GM19193 (cell line): ENCODE data around the gene PCP4L1.

Experiments used
- POLR2A ChIP-seq: IDR thresholded peaks from 4 replicates; pipeline ENCODE4 v1.6.1; 2011; ENCODE audit not compliant: insufficient read depth, insufficient read length; ENCODE audit errors: extremely low read depth

PCP4L1 gene

GRCh38 chr1:161297415-161297814 is 38.9 kb downstream of the PCP4L1 start:
- no peak for TF ChIP-seq POLR2A

DNA sequence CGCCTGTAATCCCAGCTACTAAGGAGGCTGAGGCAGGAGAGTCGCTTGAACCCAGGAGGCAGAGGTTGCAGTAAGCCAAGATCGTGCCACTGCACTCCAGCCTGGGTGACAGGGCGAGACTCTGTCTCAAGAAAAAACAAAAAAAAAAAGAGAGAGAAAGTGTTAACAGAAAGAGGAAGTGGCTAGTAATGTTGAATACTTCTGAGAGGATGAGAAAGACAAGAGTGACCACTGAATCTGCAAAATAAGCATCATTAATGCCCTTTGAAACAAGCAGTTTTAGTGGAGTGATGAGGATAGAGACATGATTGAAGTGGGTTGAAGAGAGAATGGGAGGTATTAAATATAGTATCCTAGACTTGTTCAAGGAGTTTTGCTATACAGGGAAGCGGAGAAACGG is 39.6 kb downstream of the PCP4L1 start:
- TF ChIP-seq POLR2A, result no peak

- TF ChIP-seq POLR2A, result no peak
These were observed 40.8 kb downstream of the PCP4L1 start for GRCh38 chr1:161299347-161299746.

GRCh38 chr1:161300478-161300877 is 41.9 kb downstream of the PCP4L1 start:
- TF ChIP-seq POLR2A, result no peak

DNA sequence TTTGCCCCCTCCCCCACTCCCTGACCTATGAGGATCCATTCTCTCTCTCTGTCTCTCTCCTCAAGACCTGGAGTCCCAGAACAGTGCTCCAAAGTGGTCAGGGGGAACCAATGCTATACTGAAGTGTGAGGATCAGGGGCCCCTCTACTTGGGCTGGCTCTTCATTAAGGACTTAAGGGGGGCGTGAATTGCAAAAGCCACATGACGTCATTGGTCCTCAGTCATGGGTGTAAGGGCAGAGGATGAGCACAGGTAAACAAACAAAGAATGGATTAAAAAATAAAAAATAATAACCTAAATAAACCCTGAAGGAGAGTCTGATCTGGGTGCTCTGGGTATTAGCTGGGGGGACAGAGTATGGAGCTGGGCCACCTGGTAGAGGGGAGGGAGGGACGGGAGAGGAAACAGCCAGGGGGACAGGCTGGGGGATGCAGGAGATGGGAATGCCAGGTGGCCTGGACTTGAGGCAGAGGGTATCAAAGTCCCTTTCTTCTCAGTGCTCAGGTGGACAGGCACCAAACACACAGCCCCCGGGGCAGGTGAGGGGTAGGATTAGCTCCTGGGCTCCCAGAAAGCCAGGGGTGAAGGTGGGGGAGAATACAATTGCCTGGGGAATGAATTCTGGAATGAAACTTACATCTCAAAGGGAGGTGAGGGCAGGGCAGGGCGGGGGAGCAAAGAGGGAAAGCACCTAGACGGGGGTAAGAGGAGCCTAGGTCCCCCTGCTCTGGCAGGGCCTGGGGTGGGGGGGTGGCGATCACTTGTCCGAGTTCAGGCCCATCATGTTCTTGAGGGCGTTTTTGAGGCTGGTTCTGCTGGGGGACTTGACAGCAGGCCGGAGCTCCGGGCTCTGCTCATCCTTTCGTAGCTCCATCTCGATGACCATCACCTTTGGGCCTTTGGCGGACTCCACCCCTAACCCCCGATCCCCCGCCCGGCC is 46.7 kb downstream of the PCP4L1 start:
- no peak for TF ChIP-seq POLR2A

GRCh38 chr1:161305867-161306519 is 47.4 kb downstream of the PCP4L1 start:
- TF ChIP-seq POLR2A, result peak; percentile 66

- no peak for TF ChIP-seq POLR2A
These were observed 48.8 kb downstream of the PCP4L1 start for GRCh38 chr1:161307230-161307768.

DNA sequence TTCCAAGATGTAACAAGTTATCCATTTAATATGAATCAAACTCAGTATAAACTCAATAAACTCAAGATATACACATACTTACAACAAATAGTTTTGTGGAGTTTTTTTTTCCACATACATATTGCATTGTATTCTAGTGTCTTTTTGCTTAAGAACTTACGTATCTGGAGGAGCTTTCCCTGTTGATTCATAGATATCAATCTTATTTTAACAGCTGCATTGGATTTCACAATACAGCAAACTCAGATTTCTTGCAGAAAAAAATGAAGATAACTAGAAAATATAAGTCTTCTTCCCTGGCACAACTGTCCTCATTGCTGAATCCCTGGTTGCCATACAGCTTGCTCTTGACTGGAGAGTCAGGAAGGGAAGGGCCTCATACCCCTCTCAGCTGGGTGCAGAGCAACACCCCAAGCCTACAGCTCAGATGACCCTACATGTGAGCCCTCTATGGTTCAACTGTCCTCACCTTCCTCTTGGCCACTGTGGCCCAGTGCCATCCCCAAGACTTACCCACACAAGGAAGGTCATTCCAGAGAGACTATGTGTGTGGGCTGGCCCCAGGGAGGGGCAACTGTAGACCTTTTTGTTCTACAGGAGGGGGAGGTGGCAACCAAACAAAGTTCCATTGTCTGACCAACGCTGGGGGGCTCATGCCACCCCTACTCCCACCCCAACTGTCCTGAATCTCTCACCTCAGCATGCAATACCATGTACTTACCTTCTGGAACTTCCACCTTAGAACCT is 49.5 kb downstream of the PCP4L1 start:
- TF ChIP-seq POLR2A, result no peak

- no peak for TF ChIP-seq POLR2A
These were observed 51.3 kb downstream of the PCP4L1 start, which contains the start of gene MPZ for GRCh38 chr1:161309868-161310267. TSS of gene MPZ (minus strand) at chr1:161309968. CDS start at chr1:161309905, 63 bp downstream.

GRCh38 chr1:161311595-161312181 is 53.1 kb downstream of the PCP4L1 start:
- no peak for TF ChIP-seq POLR2A

- TF ChIP-seq POLR2A, result no peak
These were observed 55.1 kb downstream of the PCP4L1 start for GRCh38 chr1:161313554-161314200.

GRCh38 chr1:161314201-161314981 is 55.8 kb downstream of the PCP4L1 start, which contains the start of gene SDHC:
TSS of gene SDHC (plus strand) at chr1:161314381. CDS start at chr1:161314406, 25 bp downstream.
- peak; percentile 94 for TF ChIP-seq POLR2A

DNA sequence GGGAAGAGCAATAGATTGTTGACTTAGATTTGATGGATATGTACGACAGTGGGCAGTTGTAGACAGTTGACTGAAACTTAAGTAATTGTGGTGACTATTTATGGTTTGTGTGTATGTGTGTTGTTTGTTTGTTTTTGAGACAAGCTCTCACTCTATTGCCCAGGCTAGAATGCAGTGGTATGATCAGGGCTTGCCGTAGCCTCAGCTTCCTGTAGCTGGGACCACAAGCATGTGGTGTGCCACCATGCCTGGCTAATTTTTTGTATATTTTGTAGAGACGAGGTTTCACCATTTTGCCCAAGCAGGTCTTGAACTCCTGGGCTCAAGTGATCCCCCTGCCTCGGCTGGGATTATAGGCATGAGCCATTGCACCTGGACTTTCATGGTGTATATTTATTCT is 65.5 kb downstream of the PCP4L1 start:
- TF ChIP-seq POLR2A, result no peak
